Ramos (cell line): ENCODE data around the gene TULP3.
"Not testable (repeated sequence)": the region's sequence is repeated elsewhere in the genome, so short reads cannot be mapped to it uniquely, and the experiment has no call there.

Experiments used
- in situ Hi-C: fragments of 300-500 bp; cut with MboI; formaldehyde crosslinking; loops from one replicate; pipeline ENCODE4 v1.14.3; 2022; ENCODE audit warnings: low sequenced_read_pairs; ENCODE audit not compliant: unreplicated experiment

The TULP3 gene

GRCh38 chr12:2890388-2891239 lies at the start of gene TULP3:
TULP3 (plus strand) TSS chr12:2890891; CDS start chr12:2890948, 57 bp downstream.
- in situ Hi-C loops: no loop called here

DNA sequence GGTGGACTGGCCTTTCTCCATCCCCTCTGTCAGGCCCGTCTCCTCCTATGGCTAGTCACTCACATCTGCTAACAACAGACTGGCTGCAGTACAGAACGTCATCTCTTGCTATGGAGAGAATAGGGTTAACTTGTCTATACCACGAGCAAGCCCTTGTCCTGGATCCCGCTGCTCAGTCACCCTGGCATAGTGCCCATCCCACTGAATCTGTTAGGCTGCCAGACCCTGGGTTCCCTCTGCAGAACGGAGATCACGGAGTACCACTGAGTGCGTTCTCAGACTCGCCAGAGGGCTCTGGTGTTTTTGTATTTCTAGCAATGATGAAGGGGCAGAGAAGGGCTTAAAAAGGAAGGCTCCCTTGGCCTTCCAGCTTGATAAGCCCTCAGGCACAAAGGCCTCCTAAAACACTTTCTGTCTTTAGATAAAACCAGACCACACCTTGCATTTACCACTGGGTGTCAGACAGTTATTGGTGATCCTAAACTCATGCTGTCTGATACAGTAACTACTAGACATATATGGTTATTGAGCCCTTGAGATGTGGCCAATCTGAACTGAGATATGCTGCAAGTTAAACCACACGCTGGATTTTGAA lies 49.5 kb upstream of the TULP3 start:
- in situ Hi-C loops: loop anchor here (10.0 kb wide), 1 partner anchor 104 kb away; no protein-coding TSS in a partner anchor

GRCh38 chr12:2842948-2843347 lies 47.7 kb upstream of the TULP3 start:
- in situ Hi-C loops: loop anchor here (10.0 kb wide), 1 partner anchor 102 kb away; no protein-coding TSS in a partner anchor

DNA sequence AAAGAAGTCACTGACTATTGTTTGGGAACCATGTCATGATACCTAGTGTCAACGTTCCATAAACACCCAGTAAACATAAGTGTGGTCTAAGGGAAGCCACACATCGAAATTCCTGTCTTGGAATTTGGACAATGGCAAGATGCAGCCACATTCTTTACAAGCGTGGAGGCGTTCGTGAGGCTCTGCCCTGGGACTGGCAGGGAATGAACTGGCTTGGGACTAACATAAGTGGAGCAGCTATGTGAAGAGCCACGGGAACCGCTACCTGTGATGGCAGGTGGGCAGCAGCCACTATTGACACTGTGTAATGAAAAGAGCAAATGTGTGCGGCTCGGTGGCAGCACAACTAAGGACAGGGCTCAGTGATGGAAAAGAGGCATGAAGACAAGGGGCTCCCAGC lies 45.9 kb upstream of the TULP3 start:
- in situ Hi-C loops: loop anchor here (10.0 kb wide), 1 partner anchor 100 kb away; no protein-coding TSS in a partner anchor

GRCh38 chr12:2845280-2845679 lies 45.4 kb upstream of the TULP3 start:
- in situ Hi-C loops: loop anchor here (10.0 kb wide), 1 partner anchor 100 kb away; no protein-coding TSS in a partner anchor

DNA sequence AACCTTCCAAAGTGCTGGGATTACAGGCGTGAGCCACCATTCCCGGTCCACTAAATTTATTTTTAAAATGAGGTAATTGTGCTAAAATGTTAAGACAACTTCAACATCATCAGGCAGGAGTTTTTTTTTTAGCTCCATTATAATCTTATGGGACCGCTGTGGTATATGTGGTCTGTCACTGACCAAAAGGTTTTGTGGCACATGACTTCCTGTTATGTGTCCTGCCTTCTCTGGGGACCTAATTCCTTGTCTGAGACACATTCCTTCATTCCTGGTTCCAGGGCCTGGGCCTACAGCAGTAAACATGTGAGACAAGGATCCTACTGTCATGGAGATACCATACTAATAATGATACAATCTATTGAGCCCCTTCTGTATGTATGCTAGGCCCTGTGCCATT lies 38.8 kb upstream of the TULP3 start:
- in situ Hi-C loops: no loop called here

GRCh38 chr12:2853626-2854025 lies 37.1 kb upstream of the TULP3 start:
- in situ Hi-C loops: no loop called here

- in situ Hi-C loops: no loop called here
Observed at GRCh38 chr12:2854669-2855453, 35.8 kb upstream of the TULP3 start.

DNA sequence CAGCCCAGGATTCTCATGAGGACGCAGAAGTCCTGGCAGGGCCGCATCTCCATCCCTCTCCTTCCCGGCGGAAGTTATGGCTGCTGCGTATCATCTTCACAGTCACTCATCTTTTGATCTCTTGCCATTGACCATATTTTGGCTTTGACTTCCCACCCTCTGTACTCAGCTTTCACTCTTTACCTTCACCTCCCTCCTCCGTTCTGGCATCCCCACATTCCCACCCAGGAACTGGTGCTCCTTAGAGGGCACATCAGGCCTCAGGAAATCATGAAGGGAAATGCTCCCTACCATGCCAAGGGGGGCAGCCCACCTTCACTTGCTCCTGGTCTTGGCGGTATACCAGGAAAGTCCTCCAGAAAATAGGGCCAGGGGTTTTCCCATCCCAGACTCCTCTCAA lies 35.1 kb upstream of the TULP3 start:
- in situ Hi-C loops: no loop called here

GRCh38 chr12:2856051-2856450 lies 34.6 kb upstream of the TULP3 start:
- in situ Hi-C loops: no loop called here

DNA sequence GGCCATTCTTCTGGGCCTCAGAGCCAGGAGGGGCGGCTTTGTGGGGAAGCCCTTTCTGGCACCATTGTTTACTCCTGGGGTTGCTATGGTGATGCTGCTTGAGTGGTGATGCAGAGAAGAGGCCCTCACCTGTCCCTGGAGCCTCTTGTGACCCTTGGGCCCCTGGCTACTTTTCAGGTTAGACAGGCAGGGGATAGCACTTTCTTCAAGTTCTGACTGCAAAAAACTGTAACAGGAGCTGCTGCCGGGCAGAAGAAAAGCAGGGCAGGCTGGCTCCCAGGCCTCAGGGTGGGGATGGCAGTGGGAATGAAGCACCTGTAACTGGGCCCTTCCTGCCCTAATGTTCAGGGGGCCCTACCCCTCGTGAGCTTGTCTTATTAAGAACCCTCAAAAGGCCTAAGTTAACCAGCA lies 33.7 kb upstream of the TULP3 start, which contains the start of gene TEX52:
Gene TEX52 (minus strand): TSS at position 19 of the 411 bp plus-strand sequence. CDS start 13 bp downstream, at position 6.
- in situ Hi-C loops: no loop called here

GRCh38 chr12:2857576-2857975 lies 33.1 kb upstream of the TULP3 start:
- in situ Hi-C loops: no loop called here

- in situ Hi-C loops: no loop called here
Observed at GRCh38 chr12:2858334-2858733, 32.4 kb upstream of the TULP3 start.

- in situ Hi-C loops: no loop called here
Observed at GRCh38 chr12:2858944-2859421, 31.7 kb upstream of the TULP3 start.

GRCh38 chr12:2860170-2860569 lies 30.5 kb upstream of the TULP3 start:
- in situ Hi-C loops: no loop called here

DNA sequence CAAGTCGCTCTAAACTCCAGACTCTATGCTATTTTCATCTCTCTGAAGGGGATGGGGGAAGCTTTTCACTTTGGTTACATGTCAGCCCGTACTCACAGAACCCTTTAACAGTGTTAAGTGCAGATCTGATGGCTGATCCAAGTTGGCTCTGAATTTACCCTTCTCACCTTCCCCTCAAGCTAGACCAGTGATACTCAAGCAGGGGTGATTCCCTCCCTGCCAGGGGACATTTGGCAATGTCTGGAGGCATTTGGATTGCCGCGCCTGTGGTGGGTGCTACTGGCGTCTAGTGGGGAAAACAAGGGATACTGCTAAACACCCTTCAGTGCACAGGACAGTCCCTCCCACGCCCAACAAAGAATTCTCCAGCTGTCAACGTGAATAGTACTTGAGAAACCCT lies 27.8 kb upstream of the TULP3 start:
- in situ Hi-C loops: no loop called here

GRCh38 chr12:2863402-2863801 lies 27.3 kb upstream of the TULP3 start:
- in situ Hi-C loops: not testable (repeated sequence)

DNA sequence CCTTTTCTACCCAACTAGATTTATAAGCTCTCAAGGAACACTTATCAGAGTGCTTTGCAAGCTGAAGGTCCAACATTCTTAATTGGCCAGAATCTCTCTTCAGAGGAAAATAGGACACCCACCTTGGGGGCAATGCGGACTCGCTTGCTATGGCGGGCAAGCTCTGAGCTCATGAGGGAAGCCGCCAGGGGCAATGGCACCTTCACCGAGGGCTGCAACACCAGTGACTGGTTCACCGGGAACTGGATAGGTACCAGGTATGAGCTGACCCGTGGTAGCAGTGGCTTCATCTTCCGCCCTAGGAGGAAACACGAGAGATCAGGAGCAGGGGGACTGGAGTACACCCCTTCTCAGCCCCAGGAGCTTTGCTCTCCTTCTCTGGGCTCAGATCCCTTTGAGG lies 26.5 kb upstream of the TULP3 start:
- in situ Hi-C loops: no loop called here

GRCh38 chr12:2868986-2869632 lies 21.6 kb upstream of the TULP3 start:
- in situ Hi-C loops: not testable (repeated sequence)
